Kidney (tissue), 14 donors: ENCODE data around the gene ACVRL1. TPM values are rescaled to one million over a fixed set of nuclear protein-coding genes. Genes with fewer than 3 reads are reported as not detected.

Experiments
- DNase-seq, 5 donors: peaks; one replicate each; pipeline ENCODE4 v3.0.0-alpha.2; 2013 to 2020
- FAIRE-seq: peaks from 2 replicates; lab custom pipeline; 2012; peaks lifted over from hg19 to GRCh38; lab: Jason Lieb, UNC
- H3K27ac ChIP-seq, 2 donors: one replicate each; pipeline ENCODE4 v1.7.0; 2013; ENCODE audit warnings: low read depth in 2 of 2, low read length in 2 of 2, inconsistent platforms in 1 of 2
- H3K27me3 ChIP-seq: one replicate; pipeline ENCODE4 v1.7.1; 2013; ENCODE audit warnings: low read length, inconsistent platforms; ENCODE audit not compliant: control insufficient read depth, insufficient read depth
- H3K36me3 ChIP-seq, 3 donors: one replicate each; pipeline versions ENCODE4 v1.7.0 to v1.7.1; 2013; ENCODE audit warnings: low read length in 3 of 3, control low read depth in 1 of 3, inconsistent platforms in 1 of 3; ENCODE audit not compliant: insufficient read depth in 3 of 3, control insufficient read depth in 2 of 3
- H3K4me1 ChIP-seq, 3 donors: one replicate each; pipeline versions ENCODE4 v1.7.0 to v1.7.1; 2013; ENCODE audit warnings: low read length in 3 of 3, inconsistent platforms in 1 of 3, low read depth in 1 of 3; ENCODE audit not compliant: control insufficient read depth in 2 of 3, insufficient read depth in 2 of 3
- H3K4me3 ChIP-seq, 3 donors: one replicate each; pipeline versions ENCODE4 v1.7.0 to v1.8.1; 2013; ENCODE audit warnings: low read length in 3 of 3, control low read depth in 1 of 3, inconsistent platforms in 1 of 3
- H3K9ac ChIP-seq, 3 donors: one replicate each; pipeline versions ENCODE4 v1.7.0 to v1.7.1; 2013; ENCODE audit warnings: low read length in 3 of 3, control low read depth in 1 of 3, inconsistent platforms in 1 of 3
- H3K9me3 ChIP-seq, 3 donors: one replicate each; pipeline versions ENCODE4 v1.7.0 to v1.7.1; 2013; ENCODE audit warnings: low read length in 3 of 3, control low read depth in 1 of 3, inconsistent platforms in 1 of 3; ENCODE audit not compliant: control insufficient read depth in 2 of 3, insufficient read depth in 1 of 3
- CTCF ChIP-seq: IDR thresholded peaks from 3 replicates; pipeline ENCODE4 v1.5.1; 2012; ENCODE audit warnings: mild to moderate bottlenecking, moderate library complexity, borderline replicate concordance; ENCODE audit not compliant: insufficient read depth; ENCODE audit errors: extremely low read depth
- intact Hi-C: fragments of 100-400 bp; cut with DNase I; formaldehyde crosslinking; loops from one replicate; pipeline ENCODE4 v1.11.1; 2022
- polyA plus RNA-seq: library from polyadenylated mRNA; stranded (reverse); fragments of 350-450 nt; fragmentation: Illumina TruSeq; extraction: RNeasy Lipid Tissue Mini Kit (QIAGEN cat#74804); gene quantifications from one replicate; pipeline ENCODE4 v1.2.3, GENCODE V29; 2014; ENCODE audit warnings: low read depth, low replicate concordance; ENCODE audit not compliant: insufficient read depth
- total RNA-seq: library from RNA; stranded (reverse); fragmentation: NEBNext Ultra II Directional; extraction: Animal tissue kit (Norgen Biotek cat#: 25700); gene quantifications from one replicate; pipeline ENCODE4 v1.2.1, GENCODE V29; 2021
- donor health status: control.
- donor health status: control.
- donor health status: control.
- donor health status: control.
- donor health status: control.
- donor health status: DM: yes; HTN: yes; CAD: no.
- donor health status: Normal renal cell carcinoma (clear cell type).

Gene ACVRL1
- total and polyA plus RNA-seq, 2 donors from 2014 or later: 29.1 to 88.4 TPM

- no peak for TF ChIP-seq CTCF
- H3K4me1 ChIP-seq: peaks cover 0 to 31% (median 29%) of the 10 kb centered on the region in 3 donors
- no peaks in the 10 kb centered on the region for H3K27me3 ChIP-seq
- H3K4me3 ChIP-seq: peak overlapping the region in 1 of 3 donors; percentile 13
- peak overlapping the region; percentile 65 to 68 for H3K27ac ChIP-seq
- peak overlapping the region in 1 of 3 donors; percentile 44 for H3K9ac ChIP-seq
- no peaks in the 10 kb centered on the region for H3K9me3 ChIP-seq
- peaks cover 0 to 3% (median 0%) of the 10 kb centered on the region in 3 donors for H3K36me3 ChIP-seq
- intact Hi-C loops: no loop called here
- DNase-seq (peak in 2 of 5 donors; percentile 30 to 53), FAIRE-seq (no peak)
These were observed 15.6 kb downstream of the ACVRL1 start for GRCh38 chr12:51922762-51923505.

GRCh38 chr12:51923506-51924365 lies 16.4 kb downstream of the ACVRL1 start:
- peaks cover 0 to 3% (median 0%) of the 10 kb centered on the region in 3 donors for H3K36me3 ChIP-seq

More at GRCh38 chr12:51923506-51924365, 16.4 kb downstream of the ACVRL1 start:
- H3K4me3 ChIP-seq: no peak overlapping the region
- no peak for FAIRE-seq
- peak; percentile 75 for TF ChIP-seq CTCF
- H3K4me1 ChIP-seq: peaks cover 0 to 31% (median 29%) of the 10 kb centered on the region in 3 donors
- H3K9ac ChIP-seq: peak overlapping the region in 1 of 3 donors; percentile 44
- H3K27ac ChIP-seq: peak overlapping the region; percentile 65 to 68
- DNase-seq: peak in 3 of 5 donors; percentile 57 to 90 (median 66)
- H3K9me3 ChIP-seq: no peaks in the 10 kb centered on the region
- intact Hi-C loops: no loop called here
- no peaks in the 10 kb centered on the region for H3K27me3 ChIP-seq
